GM18867 (cell line): ENCODE data around the gene ZNG1A.
"Not testable (repeated sequence)": the region's sequence is repeated elsewhere in the genome, so short reads cannot be mapped to it uniquely, and the experiment has no call there.

Source experiments
- ATAC-seq: cut with Tn5 transposase; IDR thresholded peaks from one replicate; pipeline ENCODE4 v1.9.1; 2021; ENCODE audit warnings: mild to moderate bottlenecking, moderate library complexity; ENCODE audit not compliant: unreplicated experiment

ZNG1A gene

GRCh38 chr9:178970-179383 lies at the start of gene ZNG1A:
TSS of gene ZNG1A (minus strand) at chr9:179056. CDS start at chr9:178969, 87 bp downstream.
- not testable (repeated sequence) for ATAC-seq

GRCh38 chr9:227860-228259 lies 49.0 kb upstream of the ZNG1A start:
- ATAC-seq = no peak

GRCh38 chr9:224582-225520 lies 46.0 kb upstream of the ZNG1A start:
- no peak for ATAC-seq

GRCh38 chr9:224026-224425 lies 45.2 kb upstream of the ZNG1A start:
- no peak for ATAC-seq

- ATAC-seq = no peak
Observed at GRCh38 chr9:223152-223551, 44.3 kb upstream of the ZNG1A start.

- ATAC-seq = no peak
Observed at GRCh38 chr9:221989-222776, 43.3 kb upstream of the ZNG1A start.

GRCh38 chr9:219670-220365 lies 41.0 kb upstream of the ZNG1A start:
- ATAC-seq = no peak

- not testable (repeated sequence) for ATAC-seq
Observed at GRCh38 chr9:219036-219435, 40.2 kb upstream of the ZNG1A start.

GRCh38 chr9:217950-218349 lies 39.1 kb upstream of the ZNG1A start:
- ATAC-seq = no peak

GRCh38 chr9:216866-217265 lies 38.0 kb upstream of the ZNG1A start:
- ATAC-seq = no peak

GRCh38 chr9:215631-216155 lies 36.8 kb upstream of the ZNG1A start:
- no peak for ATAC-seq

GRCh38 chr9:214648-215493 lies 36.0 kb upstream of the ZNG1A start, which contains the start of gene DOCK8:
TSS of gene DOCK8 (plus strand) at chr9:214865. CDS start at chr9:214977, 112 bp downstream.
- peak; percentile 84 for ATAC-seq

- no peak for ATAC-seq
Observed at GRCh38 chr9:214351-214647, 35.4 kb upstream of the ZNG1A start.

GRCh38 chr9:213901-214300 lies 35.0 kb upstream of the ZNG1A start:
- ATAC-seq = not testable (repeated sequence)

- no peak for ATAC-seq
Observed at GRCh38 chr9:212297-212696, 33.4 kb upstream of the ZNG1A start.

- no peak for ATAC-seq
Observed at GRCh38 chr9:211557-211956, 32.7 kb upstream of the ZNG1A start.

GRCh38 chr9:211036-211435 lies 32.2 kb upstream of the ZNG1A start:
- ATAC-seq = no peak

- no peak for ATAC-seq
Observed at GRCh38 chr9:209143-209758, 30.4 kb upstream of the ZNG1A start.

GRCh38 chr9:206481-206880 lies 27.6 kb upstream of the ZNG1A start:
- no peak for ATAC-seq

GRCh38 chr9:199601-200000 lies 20.7 kb upstream of the ZNG1A start:
- not testable (repeated sequence) for ATAC-seq
